Erythroblast (primary cell): ENCODE measurements around the gene LIPG.

Source experiments
- GATA1 ChIP-seq: IDR thresholded peaks from 2 replicates; pipeline ENCODE4 v1.6.1; 2011; ENCODE audit warnings: low read depth, mild to moderate bottlenecking, control low read depth, low read length, moderate library complexity
- POLR2A ChIP-seq: IDR thresholded peaks from 2 replicates; pipeline ENCODE4 v1.6.1; 2011; ENCODE audit warnings: mild to moderate bottlenecking, low read length

- TF ChIP-seq POLR2A = no peak
- TF ChIP-seq GATA1 = no peak
Measured at GRCh38 chr18:49582579-49582978, 20.7 kb downstream of the LIPG start.
